Mesenchymal stem cell (in vitro differentiated cells and primary cell): Measurements from ENCODE around the gene SSNA1.
A peak's percentile ranks its signal among the peaks of the same experiment; 100 is the strongest.

ENCODE experiments used
- DNase-seq: peaks from one replicate; pipeline ENCODE4 v3.0.0-alpha.2; 2013
- H2AFZ ChIP-seq: one replicate; pipeline ENCODE4 v1.6.1; 2013; ENCODE audit warnings: low read depth, mild to moderate bottlenecking, control low read depth, inconsistent platforms, low read length, moderate library complexity
- H2AK5ac ChIP-seq: 2 replicates; pipeline ENCODE4 v1.6.1; 2013; ENCODE audit warnings: low read length, moderate library complexity, mild to moderate bottlenecking, inconsistent platforms; ENCODE audit not compliant: severe bottlenecking
- H2BK120ac ChIP-seq: one replicate; pipeline ENCODE4 v1.6.1; 2013; ENCODE audit warnings: low read depth, mild to moderate bottlenecking, inconsistent platforms, low read length, moderate library complexity
- H2BK12ac ChIP-seq, 2 experiments: one replicate each; pipeline ENCODE4 v1.6.1; 2013; ENCODE audit warnings: inconsistent platforms in 2 of 2, low read length in 2 of 2, mild to moderate bottlenecking in 2 of 2, moderate library complexity in 2 of 2, control low read depth in 1 of 2
- H2BK15ac ChIP-seq: one replicate; pipeline ENCODE4 v1.6.1; 2013; ENCODE audit warnings: mild to moderate bottlenecking, low read depth, inconsistent platforms; ENCODE audit not compliant: poor library complexity, severe bottlenecking
- H2BK5ac ChIP-seq: 2 replicates; pipeline ENCODE4 v1.6.1; 2013; ENCODE audit warnings: low read depth, mild to moderate bottlenecking, low read length, control low read depth, inconsistent platforms; ENCODE audit not compliant: poor library complexity, severe bottlenecking
- H3K14ac ChIP-seq, 2 experiments: one replicate each; pipeline ENCODE4 v1.6.1; 2013; ENCODE audit warnings: inconsistent platforms in 2 of 2, low read length in 2 of 2, control low read depth in 1 of 2, mild to moderate bottlenecking in 1 of 2, moderate library complexity in 1 of 2
- H3K18ac ChIP-seq, 2 experiments: one replicate each; pipeline ENCODE4 v1.6.1; 2013; ENCODE audit warnings: inconsistent platforms in 2 of 2, low read length in 2 of 2, control low read depth in 1 of 2, low read depth in 1 of 2, mild to moderate bottlenecking in 1 of 2
- H3K23ac ChIP-seq, 2 experiments: one replicate each; pipeline ENCODE4 v1.6.1; 2013; ENCODE audit warnings: inconsistent platforms in 2 of 2, low read length in 2 of 2, mild to moderate bottlenecking in 2 of 2, moderate library complexity in 2 of 2, control low read depth in 1 of 2
- H3K27ac ChIP-seq: 2 replicates; pipeline ENCODE4 v1.5.1; 2013; ENCODE audit warnings: mild to moderate bottlenecking, moderate library complexity, low read length, control low read depth, inconsistent platforms; ENCODE audit not compliant: poor library complexity, severe bottlenecking
- H3K27me3 ChIP-seq, 2 experiments: 2 replicates each; pipeline versions ENCODE4 v1.6.1 to v1.7.0; 2013; ENCODE audit warnings: low read length in 2 of 2, mild to moderate bottlenecking in 2 of 2, moderate library complexity in 2 of 2, control low read depth in 1 of 2, inconsistent platforms in 1 of 2; ENCODE audit not compliant: control insufficient read depth in 1 of 2, insufficient read depth in 1 of 2
- H3K36me3 ChIP-seq, 2 experiments: 2 replicates each; pipeline versions ENCODE4 v1.6.1 to v1.7.0; 2013; ENCODE audit warnings: low read length in 2 of 2, control low read depth in 1 of 2, inconsistent platforms in 1 of 2, low read depth in 1 of 2, mild to moderate bottlenecking in 1 of 2; ENCODE audit not compliant: insufficient read depth in 2 of 2, control insufficient read depth in 1 of 2
- H3K4ac ChIP-seq, 2 experiments: one replicate each; pipeline ENCODE4 v1.6.1; 2013; ENCODE audit warnings: inconsistent platforms in 2 of 2, low read length in 2 of 2, mild to moderate bottlenecking in 2 of 2, moderate library complexity in 2 of 2, control low read depth in 1 of 2, low read depth in 1 of 2
- H3K4me1 ChIP-seq: 2 replicates; pipeline ENCODE4 v1.6.1; 2013; ENCODE audit warnings: low read depth, low read length, control low read depth; ENCODE audit not compliant: control insufficient read depth, insufficient read depth
- H3K4me2 ChIP-seq: 2 replicates; pipeline ENCODE4 v1.6.1; 2013; ENCODE audit warnings: low read length, mild to moderate bottlenecking, inconsistent platforms; ENCODE audit not compliant: poor library complexity, severe bottlenecking
- H3K4me3 ChIP-seq, 2 experiments: 2 replicates each; pipeline versions ENCODE4 v1.5.1 to v1.7.0; 2013; ENCODE audit warnings: low read length in 2 of 2, mild to moderate bottlenecking in 2 of 2, control low read depth in 1 of 2, low read depth in 1 of 2; ENCODE audit not compliant: insufficient read depth in 1 of 2
- H3K79me1 ChIP-seq: replicated peaks from 2 replicates; pipeline ENCODE4 v1.6.1; 2013; ENCODE audit warnings: mild to moderate bottlenecking, control low read depth, low read length, inconsistent platforms; ENCODE audit not compliant: poor library complexity, severe bottlenecking
- H3K9ac ChIP-seq: 2 replicates; pipeline ENCODE4 v1.7.0; 2013; ENCODE audit warnings: mild to moderate bottlenecking, low read length, moderate library complexity
- H3K9me3 ChIP-seq: 2 replicates; pipeline ENCODE4 v1.7.0; 2013; ENCODE audit warnings: mild to moderate bottlenecking, low read length; ENCODE audit not compliant: control insufficient read depth
- H4K8ac ChIP-seq: one replicate; pipeline ENCODE4 v1.6.1; 2013; ENCODE audit warnings: inconsistent platforms, mild to moderate bottlenecking, low read length, moderate library complexity
- H4K91ac ChIP-seq: one replicate; pipeline ENCODE4 v1.6.1; 2013; ENCODE audit warnings: mild to moderate bottlenecking, low read length, inconsistent platforms
- WGBS: methylation state at CpG from one replicate; pipeline ENCODE4 v1.1.7; 2013; ENCODE audit warnings: mixed read lengths; 5-methylcytosine and 5-hydroxymethylcytosine counted together

The SSNA1 gene

GRCh38 chr9:137206602-137207001 is 18.1 kb downstream of the SSNA1 start:
- H2BK12ac ChIP-seq: no peak overlapping the region
- no peak overlapping the region for H4K91ac ChIP-seq
- H3K23ac ChIP-seq: no peak overlapping the region
- H3K27ac ChIP-seq: no peak overlapping the region
- peak overlapping the region; percentile 98 for H3K9ac ChIP-seq
- no peaks in the 10 kb centered on the region for H3K27me3 ChIP-seq
- peak overlapping the region in 1 of 2 experiments; percentile 96 for H3K4me3 ChIP-seq
- no peak overlapping the region for H3K18ac ChIP-seq
- H2AK5ac ChIP-seq: no peak overlapping the region
- DNase-seq: no peak
- H3K79me1 ChIP-seq: peaks cover 30% of the 10 kb centered on the region
- peaks cover 26% of the 10 kb centered on the region for H3K4me1 ChIP-seq
- peak overlapping the region; percentile 5 for H4K8ac ChIP-seq
- no peak overlapping the region for H2BK120ac ChIP-seq
- no peak overlapping the region for H3K14ac ChIP-seq
- 94% methylated on average over 7 of the region's 7 CpGs for WGBS
- H2BK15ac ChIP-seq: no peak overlapping the region
- H3K9me3 ChIP-seq: no peaks in the 10 kb centered on the region
- H3K36me3 ChIP-seq: peaks cover 19 to 39% of the 10 kb centered on the region in 2 experiments
- H2BK5ac ChIP-seq: no peak overlapping the region
- H3K4me2 ChIP-seq: no peak overlapping the region
- H3K4ac ChIP-seq: no peak overlapping the region
- H2AFZ ChIP-seq: no peak overlapping the region

- Histone ChIP-seq H3K9me3 (no peaks in the 10 kb centered on the region), H3K27ac (no peak overlapping the region), H3K4me1 (peaks cover 10% of the 10 kb centered on the region), H2AK5ac (no peak overlapping the region), H4K8ac (no peak overlapping the region), H3K9ac (no peak overlapping the region), H2BK5ac (no peak overlapping the region), H3K14ac (no peak overlapping the region), H2BK15ac (no peak overlapping the region), H3K18ac (no peak overlapping the region), H2BK120ac (no peak overlapping the region), H4K91ac (no peak overlapping the region), H3K79me1 (peaks cover 17% of the 10 kb centered on the region), H2AFZ (no peak overlapping the region), H3K4me2 (no peak overlapping the region), H3K4ac (no peak overlapping the region), H3K4me3 (no peak overlapping the region), H3K36me3 (peaks cover 21 to 88% of the 10 kb centered on the region in 2 experiments), H3K27me3 (no peaks in the 10 kb centered on the region), H3K23ac (no peak overlapping the region), H2BK12ac (no peak overlapping the region)
- 88% methylated on average over 13 of the region's 13 CpGs for WGBS
- no peak for DNase-seq
Measured at GRCh38 chr9:137211532-137211931, 23.1 kb downstream of the SSNA1 start.

GRCh38 chr9:137212520-137212919 is 24.0 kb downstream of the SSNA1 start:
- H3K4me1 ChIP-seq: peaks cover 14% of the 10 kb centered on the region
- H2BK12ac ChIP-seq: no peak overlapping the region
- H3K79me1 ChIP-seq: peaks cover 8% of the 10 kb centered on the region
- H3K27me3 ChIP-seq: no peaks in the 10 kb centered on the region
- H3K9me3 ChIP-seq: no peaks in the 10 kb centered on the region
- H3K18ac ChIP-seq: no peak overlapping the region
- H3K4me3 ChIP-seq: no peak overlapping the region
- no peak overlapping the region for H4K8ac ChIP-seq
- H2BK15ac ChIP-seq: no peak overlapping the region
- H2BK120ac ChIP-seq: no peak overlapping the region
- peaks cover 13 to 85% of the 10 kb centered on the region in 2 experiments for H3K36me3 ChIP-seq
- H4K91ac ChIP-seq: no peak overlapping the region
- no peak overlapping the region for H2BK5ac ChIP-seq
- no peak overlapping the region for H3K4me2 ChIP-seq
- H3K27ac ChIP-seq: no peak overlapping the region
- no peak overlapping the region for H3K4ac ChIP-seq
- no peak overlapping the region for H3K9ac ChIP-seq
- no peak for DNase-seq
- H2AFZ ChIP-seq: no peak overlapping the region
- H3K14ac ChIP-seq: no peak overlapping the region
- H3K23ac ChIP-seq: no peak overlapping the region
- no peak overlapping the region for H2AK5ac ChIP-seq
- WGBS: 92% methylated on average over 21 of the region's 21 CpGs

GRCh38 chr9:137213160-137214060 is 24.9 kb downstream of the SSNA1 start:
- H3K27me3 ChIP-seq: no peaks in the 10 kb centered on the region
- H4K8ac ChIP-seq: peak overlapping the region; percentile 10
- H3K4me1 ChIP-seq: peaks cover 23% of the 10 kb centered on the region
- H3K4ac ChIP-seq: no peak overlapping the region
- H3K4me3 ChIP-seq: no peak overlapping the region
- H2AFZ ChIP-seq: no peak overlapping the region
- no peak overlapping the region for H3K27ac ChIP-seq
- no peak overlapping the region for H3K4me2 ChIP-seq
- peaks cover 7% of the 10 kb centered on the region for H3K79me1 ChIP-seq
- no peak overlapping the region for H2AK5ac ChIP-seq
- H4K91ac ChIP-seq: no peak overlapping the region
- DNase-seq: no peak
- no peak overlapping the region for H3K18ac ChIP-seq
- H3K36me3 ChIP-seq: peaks cover 11 to 83% of the 10 kb centered on the region in 2 experiments
- no peaks in the 10 kb centered on the region for H3K9me3 ChIP-seq
- H3K14ac ChIP-seq: no peak overlapping the region
- no peak overlapping the region for H2BK15ac ChIP-seq
- no peak overlapping the region for H3K23ac ChIP-seq
- no peak overlapping the region for H2BK12ac ChIP-seq
- WGBS: 96% methylated on average over 49 of the region's 49 CpGs
- H2BK120ac ChIP-seq: no peak overlapping the region
- no peak overlapping the region for H2BK5ac ChIP-seq
- no peak overlapping the region for H3K9ac ChIP-seq
